ENCODE results near the gene IL36B.

The IL36B gene

DNA sequence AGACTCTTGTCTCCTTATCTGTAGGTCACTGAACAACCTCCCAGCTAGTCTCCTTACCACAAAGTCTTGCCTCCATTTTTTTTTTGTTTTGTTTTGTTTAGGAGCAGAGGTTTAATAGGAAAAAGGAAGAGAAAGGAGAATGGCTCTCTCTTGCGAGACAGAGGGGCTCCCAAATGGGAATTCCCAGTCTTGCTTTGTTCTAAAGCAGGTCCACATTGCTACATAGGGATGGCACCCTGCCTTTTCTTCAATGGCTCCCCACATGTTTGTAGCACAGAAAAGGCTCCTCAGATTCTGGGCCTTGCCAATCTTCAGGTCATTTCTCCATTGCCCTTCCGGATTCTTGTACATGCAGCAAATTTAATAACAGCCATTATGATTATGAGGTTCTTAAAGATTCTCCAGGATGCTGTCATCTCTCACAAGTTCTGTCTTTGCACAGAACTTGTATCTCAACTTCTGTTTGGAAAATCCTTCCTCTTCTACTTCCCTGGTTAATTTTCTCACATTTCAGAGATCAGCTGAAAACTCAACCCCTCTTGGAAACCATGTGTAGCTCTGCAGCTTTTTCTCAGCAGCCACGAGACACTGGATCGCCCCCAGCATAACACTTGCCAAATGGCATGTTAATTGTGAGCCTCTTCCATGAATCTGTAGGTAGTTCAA is 38.7 kb upstream of the IL36B start:
- no peak for TF ChIP-seq ZFX (IDR thresholded peaks at IDR 0.05; ENCODE audit: borderline replicate concordance)
- H3K27ac ChIP-seq, result no peak overlapping the region

DNA sequence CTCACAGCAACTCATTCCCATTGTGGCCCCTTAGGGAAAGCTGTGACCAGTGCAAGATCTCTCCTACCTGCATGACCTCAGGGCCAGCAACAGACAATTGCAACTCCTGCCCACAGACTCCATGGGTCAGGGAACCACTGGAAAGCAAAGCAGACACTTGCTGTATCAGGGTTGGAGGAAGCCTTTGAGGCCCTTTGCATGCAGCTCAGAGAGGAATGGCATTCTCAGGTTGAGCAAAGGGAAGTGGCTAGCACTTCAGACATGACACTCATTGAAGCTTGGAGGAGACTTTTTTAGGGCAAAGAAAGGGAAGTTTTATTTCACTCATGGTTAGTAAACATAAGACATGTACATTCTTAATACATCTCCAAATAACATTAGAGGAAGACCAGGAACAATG is 37.2 kb upstream of the IL36B start:
- TF ChIP-seq, protein P1, sequence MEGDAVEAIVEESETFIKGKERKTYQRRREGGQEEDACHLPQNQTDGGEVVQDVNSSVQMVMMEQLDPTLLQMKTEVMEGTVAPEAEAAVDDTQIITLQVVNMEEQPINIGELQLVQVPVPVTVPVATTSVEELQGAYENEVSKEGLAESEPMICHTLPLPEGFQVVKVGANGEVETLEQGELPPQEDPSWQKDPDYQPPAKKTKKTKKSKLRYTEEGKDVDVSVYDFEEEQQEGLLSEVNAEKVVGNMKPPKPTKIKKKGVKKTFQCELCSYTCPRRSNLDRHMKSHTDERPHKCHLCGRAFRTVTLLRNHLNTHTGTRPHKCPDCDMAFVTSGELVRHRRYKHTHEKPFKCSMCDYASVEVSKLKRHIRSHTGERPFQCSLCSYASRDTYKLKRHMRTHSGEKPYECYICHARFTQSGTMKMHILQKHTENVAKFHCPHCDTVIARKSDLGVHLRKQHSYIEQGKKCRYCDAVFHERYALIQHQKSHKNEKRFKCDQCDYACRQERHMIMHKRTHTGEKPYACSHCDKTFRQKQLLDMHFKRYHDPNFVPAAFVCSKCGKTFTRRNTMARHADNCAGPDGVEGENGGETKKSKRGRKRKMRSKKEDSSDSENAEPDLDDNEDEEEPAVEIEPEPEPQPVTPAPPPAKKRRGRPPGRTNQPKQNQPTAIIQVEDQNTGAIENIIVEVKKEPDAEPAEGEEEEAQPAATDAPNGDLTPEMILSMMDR (IDR thresholded peaks at IDR 0.05), result no peak
- no peak for TF ChIP-seq ZFX (IDR thresholded peaks at IDR 0.05; ENCODE audit: borderline replicate concordance)
- no peak overlapping the region for H3K27ac ChIP-seq

DNA sequence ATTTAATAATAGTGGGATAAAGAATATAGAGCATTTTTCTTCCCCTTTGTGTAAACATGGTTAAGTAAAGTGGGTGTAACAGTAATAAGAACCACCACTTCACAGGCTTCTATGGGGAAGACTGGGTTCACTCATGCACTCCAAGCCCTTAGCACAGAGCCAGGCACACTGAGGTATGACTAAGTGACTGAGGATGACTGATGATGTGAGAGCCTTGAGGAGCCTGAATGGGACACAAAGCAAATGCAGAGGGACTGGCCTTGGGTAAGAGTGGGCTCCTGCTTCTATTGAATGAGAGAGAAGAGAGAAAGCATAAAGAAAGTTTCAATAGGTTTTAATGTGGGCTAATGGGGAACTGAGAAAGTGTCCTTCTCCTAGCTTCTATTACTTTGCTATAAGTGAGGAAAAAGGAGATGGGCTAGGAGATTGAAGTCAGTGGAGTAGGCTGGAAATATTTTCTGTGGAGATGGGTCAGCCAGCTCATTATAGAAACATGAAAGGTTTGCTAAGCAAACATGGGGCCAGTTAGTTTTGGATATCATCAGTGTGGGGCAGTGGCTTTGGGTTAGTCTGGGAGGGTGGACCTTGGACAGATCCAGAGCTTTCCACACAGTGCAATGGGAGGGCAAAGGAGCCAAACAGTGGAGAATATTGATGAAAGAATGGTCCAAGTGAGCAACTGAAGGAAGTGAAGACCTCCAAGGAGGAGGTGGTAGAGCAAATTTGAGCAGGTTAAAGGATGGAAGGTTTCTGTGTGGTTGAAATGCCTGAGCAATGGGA is 35.7 kb upstream of the IL36B start:
- H3K27ac ChIP-seq, result no peak overlapping the region
- TF ChIP-seq, protein P1 (IDR thresholded peaks at IDR 0.05), result no peak
- no peak for TF ChIP-seq ZFX (IDR thresholded peaks at IDR 0.05; ENCODE audit: borderline replicate concordance)

DNA sequence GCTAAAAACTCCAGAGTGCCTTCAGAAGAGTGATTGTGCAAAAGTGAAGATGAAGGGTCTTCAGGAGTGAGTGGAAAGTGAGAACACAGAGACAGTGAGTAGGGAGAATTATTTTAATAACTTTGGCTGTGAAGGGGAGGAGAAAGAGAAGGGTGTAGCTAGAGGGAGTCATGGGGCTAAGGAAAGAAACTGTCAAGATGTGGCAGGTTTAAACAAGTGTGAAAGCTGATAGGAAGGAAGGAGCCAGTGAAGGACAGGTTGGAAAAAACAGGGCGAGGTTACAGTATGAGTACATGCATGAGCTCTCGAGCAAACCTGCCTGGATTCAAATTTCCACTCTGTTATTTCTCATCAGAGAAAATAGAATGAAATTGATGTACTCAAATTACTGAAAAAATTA is 32.9 kb upstream of the IL36B start:
- no peak overlapping the region for H3K27ac ChIP-seq
- TF ChIP-seq, protein P1 (IDR thresholded peaks at IDR 0.05), result no peak
- no peak for TF ChIP-seq ZFX (IDR thresholded peaks at IDR 0.05; ENCODE audit: borderline replicate concordance)

DNA sequence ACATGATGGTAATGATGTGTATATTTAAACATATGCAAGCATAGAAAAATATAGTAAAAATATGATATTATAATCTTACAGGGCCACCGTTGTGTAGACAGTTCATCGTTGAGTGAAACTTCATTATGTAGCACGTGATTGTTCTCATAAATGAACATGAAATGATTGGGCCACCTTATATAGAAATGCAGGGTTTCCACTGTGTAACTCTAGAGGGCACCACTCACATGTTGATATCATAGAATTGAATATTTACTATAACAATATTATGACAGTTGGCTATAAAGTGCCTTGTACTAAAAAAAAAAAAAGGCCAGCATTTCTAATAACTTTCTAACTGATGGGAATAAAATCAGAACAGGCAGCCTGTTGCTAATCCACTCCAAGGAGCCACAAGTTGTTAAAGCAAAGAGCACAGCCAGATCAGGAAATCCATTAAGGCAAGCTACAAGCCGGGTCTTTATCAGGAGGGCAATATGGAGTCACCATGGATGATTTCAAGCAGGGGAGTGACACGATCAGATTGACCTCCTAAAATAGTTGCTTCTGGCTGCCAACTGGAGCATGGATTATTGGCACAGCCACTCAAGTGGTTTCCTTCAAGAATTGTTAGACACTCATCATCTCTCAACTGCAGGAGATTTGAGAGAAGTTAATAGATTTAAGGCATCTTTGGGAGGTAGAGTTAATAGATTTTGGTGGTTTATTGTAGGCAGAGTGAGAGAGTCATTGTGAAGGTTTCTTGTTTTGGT is 31.8 kb upstream of the IL36B start:
- no peak overlapping the region for H3K27ac ChIP-seq
- TF ChIP-seq, protein P1 (IDR thresholded peaks at IDR 0.05), result peak; percentile 75
- no peak for TF ChIP-seq ZFX (IDR thresholded peaks at IDR 0.05; ENCODE audit: borderline replicate concordance)

DNA sequence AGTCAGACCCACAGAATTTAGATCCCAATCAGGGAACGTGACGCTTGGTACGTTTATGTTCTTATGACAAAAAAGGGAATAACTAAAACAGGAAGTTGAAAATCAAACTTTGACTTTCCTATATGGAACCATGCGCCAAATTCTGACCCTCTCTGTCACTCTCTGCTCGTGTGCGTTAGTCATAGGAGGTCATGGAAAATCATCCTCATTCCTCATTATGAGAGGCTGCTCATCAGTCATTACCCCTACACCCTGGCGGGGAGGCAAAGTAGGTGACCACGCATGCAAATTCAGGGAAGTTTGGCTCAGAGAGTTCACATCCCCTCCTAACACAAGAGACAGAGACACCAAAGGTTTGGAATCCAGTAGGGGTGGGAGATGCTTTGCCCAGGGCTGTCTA is 30.6 kb upstream of the IL36B start:
- no peak overlapping the region for H3K27ac ChIP-seq
- TF ChIP-seq ZFX (IDR thresholded peaks at IDR 0.05; ENCODE audit: borderline replicate concordance), result no peak
- TF ChIP-seq, protein P1 (IDR thresholded peaks at IDR 0.05), result no peak

DNA sequence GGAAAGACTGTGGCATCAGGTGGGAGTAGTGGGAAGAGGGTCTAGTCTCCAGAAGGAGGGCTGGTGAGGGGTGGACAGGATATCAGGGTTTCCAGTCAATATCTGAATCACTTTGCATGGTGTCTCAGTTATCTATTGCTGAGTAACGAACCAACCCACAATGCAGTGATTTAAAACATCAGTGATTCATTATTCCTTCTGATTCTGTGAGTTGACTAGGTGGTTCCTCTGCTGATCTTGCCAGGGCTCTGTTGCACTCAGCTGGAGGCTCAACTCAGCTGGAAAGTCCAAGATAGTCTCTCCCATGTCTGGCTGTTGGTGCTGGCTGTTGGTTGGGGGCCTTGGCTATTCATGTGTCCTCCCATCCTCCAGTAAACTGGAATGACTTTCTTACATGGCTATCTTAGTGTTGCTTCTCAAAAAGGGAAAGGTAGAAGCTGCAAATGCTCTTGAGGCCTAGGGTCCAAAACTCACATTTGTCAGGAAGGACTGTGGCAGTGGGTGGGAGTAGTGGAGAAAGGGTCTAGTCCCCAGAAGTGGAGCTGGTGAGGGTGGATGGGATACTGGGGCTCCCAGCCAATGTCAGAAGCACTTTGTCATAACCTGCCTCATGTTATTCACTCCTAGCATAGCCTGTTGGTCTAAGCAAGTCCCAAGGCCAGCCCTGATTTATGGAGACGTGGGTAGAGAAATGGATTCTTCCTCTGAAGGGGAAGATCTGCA is 29.0 kb upstream of the IL36B start:
- TF ChIP-seq, protein P1 (IDR thresholded peaks at IDR 0.05), result no peak
- TF ChIP-seq ZFX (IDR thresholded peaks at IDR 0.05; ENCODE audit: borderline replicate concordance), result no peak
- no peak overlapping the region for H3K27ac ChIP-seq

Measured in 22Rv1 (cell line).